ENCODE data around the gene UBQLN1.

GRCh38 chr9:83649515-83649914 lies 58.2 kb downstream of the UBQLN1 start:
- TF ChIP-seq CTCF (IDR thresholded peaks at IDR 0.05; ENCODE audit: low read depth, low read length, poor library complexity, severe bottlenecking) (no peak), EZH2phosphoT487 (IDR thresholded peaks at IDR 0.05; ENCODE audit: borderline replicate concordance, low read length) (no peak)
